K562 (cell line): ENCODE data around the gene MKLN1. TPM values are rescaled to one million over a fixed set of nuclear protein-coding genes. Genes with fewer than 3 reads are reported as not detected.

ENCODE experiments used
- ATAC-seq: fragments of 200-7000 bp; cut with Tn5 transposase; 3 replicates; pipeline ENCODE4 v1.9.1; 2020; ENCODE audit warnings: moderate library complexity
- BruUV-seq: library from RNA; stranded (reverse); fragments of 400-500 nt; replicated peaks from 2 replicates; lab custom pipeline; 2021; lab: Mats Ljungman, UMichigan
- CTCF ChIA-PET: fragments of 300-600 bp; formaldehyde crosslinking; extraction: SDS; loops from one replicate; lab custom pipeline; 2021; ENCODE audit warnings: low intra/inter-chr PET ratio; lab: Yijun Ruan, JAX
- POLR2A ChIA-PET: fragments of 300-600, 350-650 bp; sonication (Branson Sonifier 250); formaldehyde crosslinking; extraction: SDS; loops from one replicate; lab custom pipeline; 2021; ENCODE audit warnings: antibody characterized with exemption, inconsistent platforms; lab: Yijun Ruan, JAX
- DNase-seq, 4 experiments: peaks; one replicate each; pipeline versions ENCODE4 v3.0.0 to v3.0.0-alpha.2; 2011 to 2018; ENCODE audit warnings: low spot score in 3 of 4, mixed read lengths in 3 of 4; ENCODE audit errors: extremely low read depth in 1 of 4
- FAIRE-seq: peaks from 2 replicates; lab custom pipeline; 2011; peaks lifted over from hg19 to GRCh38; lab: Jason Lieb, UNC
- H2AFZ ChIP-seq: 2 replicates; pipeline ENCODE4 v1.6.0; 2011; ENCODE audit warnings: low read depth, low read length, control low read depth, inconsistent platforms
- H3K27ac ChIP-seq: fragments of 200-600 bp; 3 replicates; pipeline ENCODE4 v1.8.0; 2011; ENCODE audit warnings: low read depth, mild to moderate bottlenecking, control low read depth, inconsistent platforms, low read length, moderate library complexity, mixed read lengths; ENCODE audit errors: extremely low read depth
- H3K27me3 ChIP-seq, 2 experiments: fragments of 300-600 bp in 1 of 2; 2 replicates in 1 of 2; 3 replicates in 1 of 2; pipeline versions ENCODE4 v1.6.0 to v1.8.0; 2011; ENCODE audit warnings: inconsistent platforms in 2 of 2, low read length in 2 of 2, mild to moderate bottlenecking in 1 of 2, mixed read lengths in 1 of 2, moderate library complexity in 1 of 2; ENCODE audit not compliant: control insufficient read depth in 2 of 2, insufficient read depth in 2 of 2
- H3K36me3 ChIP-seq: fragments of 300-600 bp; 3 replicates; pipeline ENCODE4 v1.8.0; 2011; ENCODE audit warnings: mild to moderate bottlenecking, low read length, inconsistent platforms; ENCODE audit not compliant: control insufficient read depth, insufficient read depth
- H3K4me1 ChIP-seq, 2 experiments: fragments of 200-600 bp in 1 of 2; replicated peaks in 1 of 2; 2 replicates in 1 of 2; 3 replicates in 1 of 2; pipeline versions ENCODE4 v1.5.1 to v1.8.0; 2011; ENCODE audit warnings: inconsistent platforms in 2 of 2, low read length in 2 of 2, mild to moderate bottlenecking in 1 of 2, mixed read lengths in 1 of 2, moderate library complexity in 1 of 2; ENCODE audit not compliant: control insufficient read depth in 2 of 2, insufficient read depth in 2 of 2
- H3K4me2 ChIP-seq: 2 replicates; pipeline ENCODE4 v1.6.1; 2011; ENCODE audit warnings: low read length, control low read depth, inconsistent platforms, mixed read lengths; ENCODE audit not compliant: insufficient read depth
- H3K4me3 ChIP-seq: fragments of 200-600 bp; sonication (generic), shearing (Covaris generic); 2 replicates; pipeline ENCODE4 v1.5.1; 2016; ENCODE audit warnings: control low read depth, inconsistent platforms
- H3K79me2 ChIP-seq: fragments of 200-600 bp; 3 replicates; pipeline ENCODE4 v1.8.0; 2011; ENCODE audit warnings: low read length, inconsistent platforms; ENCODE audit not compliant: control insufficient read depth, insufficient read depth
- H3K9ac ChIP-seq, 2 experiments: 2 replicates each; pipeline versions ENCODE4 v1.6.0 to v1.6.1; 2011; ENCODE audit warnings: low read depth in 2 of 2, low read length in 2 of 2, control low read depth in 1 of 2, inconsistent platforms in 1 of 2, mild to moderate bottlenecking in 1 of 2, mixed read lengths in 1 of 2; ENCODE audit not compliant: insufficient read depth in 1 of 2
- H3K9me1 ChIP-seq: one replicate; pipeline ENCODE4 v1.6.0; 2011; ENCODE audit warnings: inconsistent platforms, mild to moderate bottlenecking, low read length, moderate library complexity; ENCODE audit not compliant: control insufficient read depth, insufficient read depth
- H3K9me3 ChIP-seq: replicated peaks from 2 replicates; pipeline ENCODE4 v1.5.1; 2011; ENCODE audit warnings: low read depth, low read length, inconsistent platforms; ENCODE audit not compliant: control insufficient read depth, insufficient read depth
- H4K20me1 ChIP-seq: replicated peaks from 2 replicates; pipeline ENCODE4 v1.6.1; 2011; ENCODE audit warnings: low read length, inconsistent platforms, mixed read lengths; ENCODE audit not compliant: control insufficient read depth, insufficient read depth
- ATF4 ChIP-seq: fragments of 450-650 bp; formaldehyde crosslinking; IDR thresholded peaks from 2 replicates; pipeline ENCODE4 v1.4.0; 2022; ENCODE audit warnings: mild to moderate bottlenecking, moderate library complexity
- CCAR2 ChIP-seq: fragments of 200-400 bp; formaldehyde crosslinking; IDR thresholded peaks from 2 replicates; pipeline ENCODE4 v1.6.1; 2017; ENCODE audit warnings: mild to moderate bottlenecking, low read depth, low read length
- GABPB1 ChIP-seq: sonication (generic); formaldehyde crosslinking; IDR thresholded peaks from 2 replicates; pipeline ENCODE4 v1.8.0; 2022; ENCODE audit warnings: mild to moderate bottlenecking, missing genetic modification reagents
- HDAC8 ChIP-seq: fragments of 450-650 bp; IDR thresholded peaks from 2 replicates; pipeline ENCODE4 v1.6.1; 2016; ENCODE audit warnings: mild to moderate bottlenecking, missing genetic modification characterization, moderate library complexity, missing compliant biosample characterization
- MYBL2 ChIP-seq, 2 experiments: fragments of 450-650 bp in 1 of 2; sonication (generic) in 1 of 2; formaldehyde crosslinking in 1 of 2; IDR thresholded peaks; 2 replicates each; pipeline versions ENCODE4 v1.6.1 to v1.8.1; 2017 to 2022; ENCODE audit warnings: borderline replicate concordance in 1 of 2, inconsistent platforms in 1 of 2, low read depth in 1 of 2, mild to moderate bottlenecking in 1 of 2, missing genetic modification reagents in 1 of 2, moderate library complexity in 1 of 2
- MYNN ChIP-seq, 2 experiments: sonication (generic); formaldehyde crosslinking in 1 of 2; IDR thresholded peaks; 2 replicates each; pipeline versions ENCODE4 v1.5.0 to v1.6.1; 2016 to 2020; ENCODE audit warnings: antibody characterized with exemption in 1 of 2, missing genetic modification reagents in 1 of 2
- NFIC ChIP-seq: fragments of 450-650 bp; IDR thresholded peaks from 2 replicates; pipeline ENCODE4 v1.6.1; 2017; ENCODE audit warnings: mild to moderate bottlenecking, inconsistent platforms
- NR4A1 ChIP-seq, 2 experiments: fragments of 250-450 bp in 1 of 2; fragments of 450-650 bp in 1 of 2; sonication (Bioruptor Pico) in 1 of 2; IDR thresholded peaks; 2 replicates each; pipeline versions ENCODE4 v1.4.0 to v1.6.1; 2016 to 2020; ENCODE audit warnings: mild to moderate bottlenecking in 2 of 2, missing compliant biosample characterization in 1 of 2, missing genetic modification characterization in 1 of 2, moderate library complexity in 1 of 2
- POLR2A ChIP-seq: fragments of 450-650 bp; conservative IDR thresholded peaks from 2 replicates; pipeline ENCODE4 v1.6.1; 2016
- POLR2AphosphoS2 ChIP-seq: IDR thresholded peaks from 2 replicates; pipeline ENCODE4 v1.6.1; 2012; ENCODE audit warnings: low read length, improper control_type of control experiment
- POLR2B ChIP-seq: fragments of 450-650 bp; IDR thresholded peaks from 2 replicates; pipeline ENCODE4 v1.6.1; 2018; ENCODE audit warnings: low read depth; ENCODE audit not compliant: partially characterized antibody
- SRSF1 ChIP-seq: fragments of 200-400 bp; formaldehyde crosslinking; IDR thresholded peaks from 2 replicates; pipeline ENCODE4 v1.6.1; 2017; ENCODE audit warnings: mild to moderate bottlenecking, low read depth, low read length, moderate library complexity
- SUPT5H ChIP-seq: fragments of 450-650 bp; IDR thresholded peaks from 2 replicates; pipeline ENCODE4 v1.6.1; 2016
- ZNF143 ChIP-seq: sonication (generic); formaldehyde crosslinking; IDR thresholded peaks from 2 replicates; pipeline ENCODE4 v1.9.0; 2022; ENCODE audit warnings: mild to moderate bottlenecking, missing genetic modification reagents
- WGBS: fragments of 100-300 bp; shearing (Covaris generic); methylation state at CpG from one replicate; pipeline ENCODE4 v1.1.6; 2016; ENCODE audit warnings: low coverage, mixed read lengths; ENCODE audit not compliant: insufficient coverage; ENCODE audit errors: missing lambda C conversion rate; 5-methylcytosine and 5-hydroxymethylcytosine counted together
- in situ Hi-C: fragments of 300-500 bp; cut with MboI; formaldehyde crosslinking; loops from 4 replicates; pipeline ENCODE4 v1.15.0; 2018; ENCODE audit warnings: inconsistent platforms, mixed read lengths
- intact Hi-C: fragments of 100-400 bp; cut with micrococcal nuclease; formaldehyde crosslinking; loops from 2 replicates; pipeline ENCODE4 v1.14.2; 2022
- polyA plus RNA-seq, 8 experiments: library from polyadenylated mRNA; depleted of rRNA in 4 of 8; stranded (reverse) in 5 of 8; unstranded in 3 of 8; fragments of >200 nt; fragmentation: Nextera tagmentation in 2 of 8; fragmentation: Illumina TruSeq in 1 of 8; extraction: Ambion mirVana in 2 of 8; extraction: Trizol in 1 of 8; gene quantifications; 2 replicates each; pipeline versions ENCODE4 v1.2.1 to v1.2.3, GENCODE V29; 2011 to 2014; ENCODE audit warnings: inconsistent platforms in 1 of 8, missing spikeins in 1 of 8
- total RNA-seq, 7 experiments: library from RNA; depleted of rRNA in 6 of 7; stranded (reverse); fragments of >200 nt in 6 of 7; fragmentation: Illumina TruSeq in 2 of 7; extraction: Trizol in 2 of 7; gene quantifications; 2 replicates each; pipeline versions ENCODE4 v1.2.1 to v1.2.3, GENCODE V29; 2011 to 2021; ENCODE audit warnings: low replicate concordance in 1 of 7

The MKLN1 gene
- total and polyA plus RNA-seq, 9 of the 15 experiments (the other 6 are each of a cell fraction or from before 2014, with no cell fraction given), result 18.6 to 80.4 (median 56.0) TPM

- Histone ChIP-seq H3K36me3 (peaks cover 2% of the 10 kb centered on the region; the same call in 1 of the 3 replicates), H3K79me2 (no peaks in the 10 kb centered on the region), H3K9me3 (no peaks in the 10 kb centered on the region), H2AFZ (no peak overlapping the region), H3K4me1 (peaks cover under 1 to 10% of the 10 kb centered on the region in 2 experiments; a peak in 2 of 5 replicates), H3K27me3 (peaks cover 15 to 30% of the 10 kb centered on the region in 2 experiments; a peak in 4 of 5 replicates), H3K9me1 (peaks cover 1% of the 10 kb centered on the region), H3K4me3 (no peak overlapping the region), H4K20me1 (peaks cover 31% of the 10 kb centered on the region), H3K9ac (0 out of 4 replicates have a peak overlapping the region, but pooled peaks of 1 of the 2 experiments have one; percentile 3), H3K27ac (no peak overlapping the region), H3K4me2 (no peak overlapping the region)
- FAIRE-seq, result peak; percentile 85
- peak in 2 of 4 experiments; percentile 28 to 48 for DNase-seq
- TF ChIP-seq SRSF1, result no peak
- TF ChIP-seq ZNF143 (CRISPR knock-in tag), result peak; percentile 64
- TF ChIP-seq NFIC, result peak; percentile 85
- TF ChIP-seq MYNN (IDR thresholded peaks at IDR 0.05), result peak; percentile 56; the same call in 1 of the 2 replicates
- no peak for TF ChIP-seq MYNN (CRISPR knock-in tag; IDR thresholded peaks at IDR 0.05)
- no peak for TF ChIP-seq HDAC8 (tag)
- TF ChIP-seq MYBL2 (IDR thresholded peaks at IDR 0.05; ENCODE audit: low read depth), result no peak
- no peak for TF ChIP-seq MYBL2 (CRISPR knock-in tag; IDR thresholded peaks at IDR 0.05; ENCODE audit: borderline replicate concordance)
- 0 out of 2 replicates have a peak, but pooled peaks have one; percentile 30 for TF ChIP-seq POLR2A
- peak; percentile 86 for TF ChIP-seq POLR2AphosphoS2
- TF ChIP-seq GABPB1, result 0 out of 2 replicates have a peak, but pooled peaks have one; percentile 25
- 0 out of 2 replicates have a peak, but pooled peaks have one; percentile 13 for TF ChIP-seq SUPT5H
- TF ChIP-seq NR4A1 (CRISPR knock-in tag; IDR thresholded peaks at IDR 0.05), result no peak
- TF ChIP-seq NR4A1 (tag; IDR thresholded peaks at IDR 0.05), result no peak
- no peak for TF ChIP-seq CCAR2
- TF ChIP-seq ATF4 (CRISPR knock-in tag), result no peak
- peak; percentile 23 for TF ChIP-seq POLR2B
- ChIA-PET POLR2A (interaction anchor here (1.1 to 1.7 kb wide), 2 partner anchors 8 to 114 kb away, joined by 3 to 9 read pairs; no protein-coding TSS in a partner anchor), CTCF (interaction anchor here (0.6 kb wide), 1 partner anchor 1721 kb away, joined by 3 read pairs; no protein-coding TSS in a partner anchor)
- WGBS, result 30% methylated on average over 9 of the region's 9 CpGs
- ATAC-seq, result peak; percentile 54
- intact Hi-C loops (no loop called here), in situ Hi-C loops (loop anchor here (10.0 kb wide), 1 partner anchor 152 kb away; no protein-coding TSS in a partner anchor)
- no TSS peak for BruUV-seq
These were observed 175.3 kb downstream of the MKLN1 start for GRCh38 chr7:131502810-131503508.
